CD4-positive, alpha-beta T cell treated with Interleukin-4 for 4 hours (primary cell): ENCODE data around the gene TM2D1.
"Not testable (repeated sequence)": the region's sequence is repeated elsewhere in the genome, so short reads cannot be mapped to it uniquely, and the experiment has no call there.

Experiments
- DNase-seq: peaks from one replicate; pipeline ENCODE4 v3.0.0-alpha.2; 2020

The TM2D1 gene

GRCh38 chr1:61711969-61712368, 13.0 kb downstream of the TM2D1 start:
- DNase-seq = no peak

DNA sequence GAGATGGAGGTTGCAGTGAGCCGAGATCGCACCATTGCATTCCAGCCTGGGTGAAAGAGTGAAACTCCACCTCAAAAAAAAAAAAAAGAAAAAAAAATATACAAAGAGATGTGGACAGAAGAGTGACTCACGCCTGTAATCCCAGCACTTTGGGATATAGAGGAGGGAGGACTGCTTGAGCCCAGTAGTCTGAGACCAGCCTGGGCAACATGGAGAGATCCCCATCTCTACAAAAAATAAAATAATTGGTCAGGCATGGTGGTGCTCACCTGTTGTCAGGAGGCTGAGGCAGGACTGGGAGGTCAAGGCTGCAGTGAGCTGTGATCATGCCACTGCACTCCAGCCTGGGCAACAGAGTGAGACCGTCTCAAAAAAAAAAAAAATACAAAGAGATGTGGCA, 13.7 kb downstream of the TM2D1 start:
- not testable (repeated sequence) for DNase-seq

GRCh38 chr1:61709908-61710289, 15.0 kb downstream of the TM2D1 start:
- DNase-seq = no peak

DNA sequence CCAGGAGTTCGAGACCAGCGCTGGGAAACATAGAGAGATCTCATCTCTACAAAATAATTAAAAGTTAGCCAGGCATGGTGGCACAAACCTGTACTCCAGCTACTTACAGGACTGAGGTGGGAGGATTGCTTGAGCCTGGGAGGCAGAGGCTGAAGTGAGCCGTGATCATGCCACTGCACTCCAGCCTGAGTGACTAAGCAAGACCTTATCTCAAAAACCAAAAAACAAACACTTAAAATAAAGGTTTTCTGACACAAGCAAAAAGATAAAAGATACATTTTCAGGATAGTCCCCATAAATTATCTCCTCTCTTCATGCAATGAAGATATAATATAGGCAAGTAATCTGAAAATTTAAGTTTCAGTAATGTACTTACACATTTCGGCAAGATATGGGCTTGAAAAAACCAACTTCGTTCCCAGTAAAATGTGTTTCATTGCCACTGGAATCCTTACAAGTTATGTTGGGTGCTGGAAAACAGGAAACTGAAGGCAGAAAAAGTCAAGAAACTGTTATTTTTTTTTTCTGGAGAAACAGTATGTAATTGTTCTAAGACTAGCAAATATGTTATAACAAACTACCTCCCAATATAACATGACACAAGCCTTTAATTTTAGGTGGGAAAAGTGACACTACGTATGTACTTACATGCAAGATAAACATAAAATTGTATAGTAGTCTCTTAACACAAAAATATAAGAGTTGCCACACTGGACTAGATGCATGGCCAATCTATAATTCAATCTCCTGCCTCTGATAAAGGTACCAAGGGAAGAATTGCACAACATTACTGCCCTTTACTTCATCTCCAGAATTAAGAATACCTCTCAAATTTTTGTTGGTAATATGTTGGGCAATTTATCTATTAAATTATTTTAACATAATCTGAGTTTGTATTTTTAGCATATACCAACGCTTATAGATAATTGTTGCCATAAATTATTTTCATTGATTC, 15.7 kb downstream of the TM2D1 start:
- DNase-seq = no peak

DNA sequence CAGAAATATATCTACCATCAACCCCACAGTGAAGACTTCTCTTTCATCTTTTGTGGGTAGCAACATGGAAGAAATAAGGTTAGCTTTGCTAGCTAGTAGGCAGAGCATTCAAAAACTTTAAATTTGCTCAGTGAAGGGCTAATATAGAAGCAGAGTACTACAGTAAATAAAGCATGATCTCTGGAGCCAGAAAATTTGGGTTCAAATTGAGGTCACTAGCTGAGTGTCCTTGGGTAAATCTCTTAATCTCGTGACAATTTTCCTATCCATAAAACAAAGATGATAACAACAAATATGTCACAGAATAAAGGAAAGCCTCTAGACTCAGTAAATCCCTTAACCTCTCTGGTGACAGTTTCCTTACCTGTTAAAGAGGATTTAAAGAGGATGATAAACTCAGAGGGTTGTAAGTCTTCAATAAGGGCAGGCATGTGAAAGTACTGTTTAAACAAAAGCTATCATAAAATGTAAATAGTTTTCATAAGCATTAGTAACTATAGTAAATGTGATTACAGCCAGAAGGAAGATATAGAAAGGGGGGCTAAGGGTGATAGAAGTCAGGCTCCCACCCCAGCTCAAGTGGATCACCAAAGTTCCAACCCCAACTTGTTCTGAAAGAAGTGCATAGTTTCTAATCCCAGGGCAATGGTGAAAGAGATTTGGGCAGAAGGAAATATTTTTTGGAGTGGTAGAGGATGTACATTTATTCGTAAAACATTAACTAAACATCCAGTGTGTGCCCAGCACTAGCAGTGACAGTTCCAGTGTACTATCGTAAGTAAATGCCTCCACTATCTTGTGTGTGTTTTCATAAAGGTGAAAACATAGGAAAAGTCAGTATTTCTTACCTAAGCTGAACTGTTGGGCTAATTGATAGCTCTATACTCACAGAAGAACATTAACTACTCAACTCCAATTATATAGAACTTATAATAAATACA, 24.8 kb downstream of the TM2D1 start:
- DNase-seq = no peak

GRCh38 chr1:61692155-61692800, 32.7 kb downstream of the TM2D1 start:
- DNase-seq = no peak

- DNase-seq = no peak
Observed at GRCh38 chr1:61687901-61688300, 37.0 kb downstream of the TM2D1 start.

DNA sequence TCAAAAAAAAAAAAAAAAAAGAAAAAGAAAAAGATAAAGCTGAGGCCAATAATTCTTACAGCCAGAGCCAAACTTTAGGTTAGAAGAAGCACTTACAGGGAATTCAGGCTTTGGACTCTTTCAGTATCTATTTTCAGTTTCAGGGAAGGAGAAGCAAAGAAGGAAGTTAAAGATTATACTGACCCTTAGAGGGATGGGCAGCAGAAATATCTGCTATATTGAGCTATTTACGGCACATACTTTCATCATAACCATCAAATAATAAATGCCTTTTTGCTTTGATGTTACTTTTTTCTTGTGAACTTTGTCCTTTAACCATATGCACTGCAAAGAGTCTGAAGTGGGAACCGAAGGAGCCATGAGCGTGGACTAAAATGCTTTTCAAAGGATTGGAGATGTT, 42.0 kb downstream of the TM2D1 start:
- no peak for DNase-seq

GRCh38 chr1:61680500-61680899, 44.4 kb downstream of the TM2D1 start:
- DNase-seq = no peak

- not testable (repeated sequence) for DNase-seq
Observed at GRCh38 chr1:61676881-61677280, 48.1 kb downstream of the TM2D1 start.

GRCh38 chr1:61674221-61674620, 50.7 kb downstream of the TM2D1 start:
- no peak for DNase-seq

GRCh38 chr1:61672376-61672775, 52.6 kb downstream of the TM2D1 start:
- DNase-seq = no peak

DNA sequence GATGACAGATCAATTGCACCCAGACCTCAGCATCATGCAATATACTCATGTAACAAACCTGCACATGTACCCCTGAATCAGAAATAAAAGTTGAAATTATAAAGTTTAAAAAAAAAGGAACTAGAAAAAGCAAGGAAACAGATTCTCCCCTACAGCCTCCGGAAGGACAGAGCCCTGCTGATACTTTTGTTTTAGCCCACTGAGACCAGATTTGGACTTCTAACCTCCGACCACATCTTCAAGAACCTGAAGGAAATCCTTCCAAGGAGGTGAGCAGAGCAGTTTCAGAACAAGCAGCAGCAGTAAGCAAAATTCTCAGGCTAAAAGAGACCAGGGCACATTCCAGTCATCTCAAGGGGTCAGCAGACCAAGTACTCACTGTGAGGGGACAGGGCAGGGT, 54.5 kb downstream of the TM2D1 start:
- no peak for DNase-seq

- no peak for DNase-seq
Observed at GRCh38 chr1:61670016-61670415, 54.9 kb downstream of the TM2D1 start.

DNA sequence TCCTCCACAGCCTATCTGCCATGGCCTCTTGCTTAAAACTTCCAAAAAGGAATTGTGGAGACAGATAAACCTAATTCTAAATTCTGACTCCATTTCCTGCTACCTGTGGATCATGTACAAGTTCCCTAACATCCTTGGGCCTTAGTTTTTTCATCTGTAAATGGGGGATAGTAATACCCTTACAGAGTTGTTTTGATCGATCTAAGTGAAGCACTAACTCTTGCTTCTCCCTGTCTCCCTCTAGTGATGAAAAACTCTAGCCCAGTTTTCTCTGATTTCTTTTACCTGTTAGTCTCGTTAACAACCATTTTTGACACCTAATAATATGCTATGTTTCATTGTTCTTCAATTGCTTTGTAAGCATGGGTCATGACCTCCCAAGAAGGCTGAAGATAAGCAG, 65.9 kb downstream of the TM2D1 start:
- no peak for DNase-seq

GRCh38 chr1:61655453-61655852, 69.5 kb downstream of the TM2D1 start:
- no peak for DNase-seq

GRCh38 chr1:61654067-61654466, 70.9 kb downstream of the TM2D1 start:
- DNase-seq = no peak

DNA sequence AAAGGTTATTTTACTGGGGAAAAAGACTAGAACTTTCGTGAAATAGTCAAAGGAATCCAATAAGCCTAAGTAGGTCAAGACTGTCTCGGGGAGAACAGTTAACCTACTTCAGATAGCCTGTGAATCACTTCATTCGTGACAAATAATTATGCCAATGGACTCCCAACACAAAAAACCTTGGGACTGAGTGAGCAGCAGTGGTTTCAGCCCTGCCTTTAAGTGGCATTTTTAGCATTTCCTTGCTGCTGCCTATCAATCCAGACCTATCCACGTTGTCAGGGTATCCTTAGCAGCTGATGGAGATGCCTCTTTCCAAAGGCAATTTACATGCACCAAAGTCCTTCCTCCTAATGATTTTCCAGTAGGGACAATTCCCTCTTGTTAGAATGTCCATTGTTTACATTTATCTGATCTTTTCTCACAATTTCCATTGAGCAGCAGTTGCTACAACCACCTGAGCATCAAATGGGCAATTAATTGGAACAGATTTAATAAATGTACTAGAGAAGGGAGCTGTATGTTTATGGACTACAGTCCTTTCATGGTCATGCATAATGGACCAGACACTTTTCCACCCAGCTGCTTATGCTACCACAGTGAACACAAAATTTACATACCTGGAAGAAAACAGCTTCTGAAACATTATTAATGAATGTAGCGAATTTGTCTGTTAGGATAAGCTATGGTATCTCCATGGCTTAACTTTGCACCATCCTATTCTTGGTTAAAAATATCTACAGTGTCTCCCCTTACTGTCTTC, 75.8 kb downstream of the TM2D1 start:
- no peak for DNase-seq

DNA sequence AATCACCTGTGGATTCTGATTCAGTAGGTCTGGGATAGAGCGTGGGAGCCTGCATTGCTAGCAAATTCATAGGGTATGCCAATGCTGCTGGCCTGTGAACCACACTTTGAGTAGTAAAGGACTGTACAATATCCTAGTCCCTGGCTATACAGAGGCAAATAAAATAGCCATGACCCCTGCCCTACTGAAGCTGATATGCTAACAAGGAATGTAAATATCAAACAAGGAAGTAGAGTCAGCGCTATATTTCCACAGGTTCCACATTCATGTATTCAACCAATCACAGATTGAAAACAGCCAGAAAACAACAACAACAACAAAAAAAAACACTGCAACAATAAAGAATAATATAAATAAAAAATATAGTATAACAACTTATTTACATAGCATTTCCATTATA, 77.8 kb downstream of the TM2D1 start:
- DNase-seq = no peak

DNA sequence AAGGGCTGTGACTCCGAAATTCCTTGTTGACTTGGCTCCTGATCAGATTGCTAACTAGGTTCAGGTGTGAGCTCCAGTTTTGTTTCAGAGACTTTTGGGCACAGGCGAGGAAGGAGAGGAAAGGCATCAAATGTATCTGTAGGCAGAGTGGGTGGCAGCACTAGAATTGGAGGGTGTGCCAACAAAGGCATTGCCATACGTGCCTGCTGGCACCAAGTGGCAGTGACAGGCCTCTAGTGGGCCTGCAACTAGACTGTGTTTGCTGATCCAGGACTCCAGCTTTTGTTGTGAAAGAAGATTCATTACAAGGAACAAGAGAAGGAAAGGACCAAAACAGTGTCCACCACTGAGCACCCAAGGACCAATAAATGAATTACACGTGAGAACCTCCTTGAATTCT, 79.5 kb downstream of the TM2D1 start:
- no peak for DNase-seq

DNA sequence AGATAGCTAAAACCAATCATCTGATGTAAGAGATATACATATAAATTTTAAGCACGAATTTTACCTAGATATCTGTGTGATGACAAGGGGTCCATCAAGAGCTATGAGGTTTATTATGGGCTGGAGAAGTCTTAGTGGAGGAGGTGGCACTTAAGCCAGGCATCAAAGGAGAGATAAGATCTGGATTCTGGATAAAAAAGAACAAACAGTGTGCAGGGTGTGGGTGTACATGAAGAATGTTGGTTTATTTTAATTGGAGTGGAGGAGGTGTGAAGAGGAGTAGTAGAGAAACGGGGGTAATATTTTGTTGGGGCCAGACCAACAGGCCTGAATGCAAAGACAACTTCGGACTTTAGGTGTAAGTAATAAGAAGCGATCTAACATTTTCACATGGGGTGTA, 80.6 kb downstream of the TM2D1 start:
- DNase-seq = no peak

- DNase-seq = no peak
Observed at GRCh38 chr1:61642475-61643232, 82.3 kb downstream of the TM2D1 start.
